Measurements from ENCODE around the gene CD160.
"Not testable (repeated sequence)": the region's sequence is repeated elsewhere in the genome, so short reads cannot be mapped to it uniquely, and the experiment has no call there.

GRCh38 chr1:145686078-145686477 lies 33.2 kb upstream of the CD160 start:
- TF ChIP-seq, protein P1, sequence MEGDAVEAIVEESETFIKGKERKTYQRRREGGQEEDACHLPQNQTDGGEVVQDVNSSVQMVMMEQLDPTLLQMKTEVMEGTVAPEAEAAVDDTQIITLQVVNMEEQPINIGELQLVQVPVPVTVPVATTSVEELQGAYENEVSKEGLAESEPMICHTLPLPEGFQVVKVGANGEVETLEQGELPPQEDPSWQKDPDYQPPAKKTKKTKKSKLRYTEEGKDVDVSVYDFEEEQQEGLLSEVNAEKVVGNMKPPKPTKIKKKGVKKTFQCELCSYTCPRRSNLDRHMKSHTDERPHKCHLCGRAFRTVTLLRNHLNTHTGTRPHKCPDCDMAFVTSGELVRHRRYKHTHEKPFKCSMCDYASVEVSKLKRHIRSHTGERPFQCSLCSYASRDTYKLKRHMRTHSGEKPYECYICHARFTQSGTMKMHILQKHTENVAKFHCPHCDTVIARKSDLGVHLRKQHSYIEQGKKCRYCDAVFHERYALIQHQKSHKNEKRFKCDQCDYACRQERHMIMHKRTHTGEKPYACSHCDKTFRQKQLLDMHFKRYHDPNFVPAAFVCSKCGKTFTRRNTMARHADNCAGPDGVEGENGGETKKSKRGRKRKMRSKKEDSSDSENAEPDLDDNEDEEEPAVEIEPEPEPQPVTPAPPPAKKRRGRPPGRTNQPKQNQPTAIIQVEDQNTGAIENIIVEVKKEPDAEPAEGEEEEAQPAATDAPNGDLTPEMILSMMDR (conservative IDR thresholded peaks at IDR 0.05; ENCODE audit: low read depth in 2 of 2) = not testable (repeated sequence)
- not testable (repeated sequence) for TF ChIP-seq EZH2phosphoT487 (IDR thresholded peaks at IDR 0.05; ENCODE audit: unreplicated experiment)
